Aorta (tissue), 5 donors: ENCODE data around the gene KDM8. TPM values are rescaled to one million over a fixed set of nuclear protein-coding genes. Genes with fewer than 3 reads are reported as not detected.
A peak's percentile ranks its signal among the peaks of the same experiment; 100 is the strongest.

Experiments used
- ATAC-seq: fragments of 200-7000 bp; cut with Tn5 transposase; one replicate; pipeline ENCODE4 v1.9.1; 2022; ENCODE audit warnings: moderate library complexity; ENCODE audit not compliant: low FRiP score
- DNase-seq, 2 donors: peaks; one replicate each; pipeline ENCODE4 v3.0.0-alpha.2; 2020
- H3K27ac ChIP-seq, 2 donors: one replicate each; pipeline ENCODE4 v1.5.1; 2013; ENCODE audit warnings: low read length in 2 of 2, mild to moderate bottlenecking in 2 of 2, moderate library complexity in 2 of 2, control low read depth in 1 of 2, inconsistent platforms in 1 of 2, low read depth in 1 of 2
- H3K27me3 ChIP-seq, 2 donors: one replicate each; pipeline ENCODE4 v1.6.1; 2013; ENCODE audit warnings: control low read depth in 1 of 2, low read length in 1 of 2, mild to moderate bottlenecking in 1 of 2, moderate library complexity in 1 of 2; ENCODE audit not compliant: insufficient read depth in 2 of 2, control insufficient read depth in 1 of 2
- H3K36me3 ChIP-seq, 2 donors: one replicate each; pipeline ENCODE4 v1.6.1; 2013; ENCODE audit warnings: control low read depth in 1 of 2, low read length in 1 of 2, mild to moderate bottlenecking in 1 of 2; ENCODE audit not compliant: insufficient read depth in 2 of 2, control insufficient read depth in 1 of 2
- H3K4me1 ChIP-seq, 2 donors: one replicate each; pipeline ENCODE4 v1.6.1; 2013; ENCODE audit warnings: low read length in 2 of 2, control low read depth in 1 of 2, mild to moderate bottlenecking in 1 of 2, moderate library complexity in 1 of 2; ENCODE audit not compliant: insufficient read depth in 2 of 2, control insufficient read depth in 1 of 2
- H3K4me3 ChIP-seq, 2 donors: one replicate each; pipeline ENCODE4 v1.5.1; 2013; ENCODE audit warnings: low read length in 2 of 2, control low read depth in 1 of 2, mild to moderate bottlenecking in 1 of 2
- H3K9me3 ChIP-seq: one replicate; pipeline ENCODE4 v1.6.1; 2013; ENCODE audit warnings: mild to moderate bottlenecking, low read length; ENCODE audit not compliant: control insufficient read depth
- WGBS, 2 donors: extraction: QIAGEN DNeasy Blood & Tissue Kit; methylation state at CpG; one replicate each; pipeline ENCODE4 v1.1.7; 2013; 5-methylcytosine and 5-hydroxymethylcytosine counted together
- intact Hi-C, 2 donors: fragments of 100-400 bp; cut with DNase I; formaldehyde crosslinking; loops; one replicate each; pipeline versions ENCODE4 v1.14.2 to v1.15.0; 2022
- polyA plus RNA-seq, 2 donors: library from polyadenylated mRNA; stranded (reverse); fragments of 200-250 nt; gene quantifications; one replicate each; pipeline ENCODE4 v1.2.3, GENCODE V29; 2013
- total RNA-seq, 2 donors: library from RNA; stranded (reverse); fragmentation: NEBNext Ultra II Directional; extraction: Animal tissue kit (Norgen Biotek cat#: 25700); gene quantifications; one replicate each; pipeline ENCODE4 v1.2.1, GENCODE V29; 2021
- donor health status: healthy with polysubstance abuse.
- donor health status: Bipolar disorder and iron deficiency.
- donor health status: DM: no; HTN: no; CAD: no.
- donor health status: DM: no; HTN: no; CAD: no.
- donor health status: DM: yes; HTN: yes; CAD: no.

The KDM8 gene
- total and polyA plus RNA-seq, 4 donors = 4.3 to 7.4 (median 6.3) TPM

DNA sequence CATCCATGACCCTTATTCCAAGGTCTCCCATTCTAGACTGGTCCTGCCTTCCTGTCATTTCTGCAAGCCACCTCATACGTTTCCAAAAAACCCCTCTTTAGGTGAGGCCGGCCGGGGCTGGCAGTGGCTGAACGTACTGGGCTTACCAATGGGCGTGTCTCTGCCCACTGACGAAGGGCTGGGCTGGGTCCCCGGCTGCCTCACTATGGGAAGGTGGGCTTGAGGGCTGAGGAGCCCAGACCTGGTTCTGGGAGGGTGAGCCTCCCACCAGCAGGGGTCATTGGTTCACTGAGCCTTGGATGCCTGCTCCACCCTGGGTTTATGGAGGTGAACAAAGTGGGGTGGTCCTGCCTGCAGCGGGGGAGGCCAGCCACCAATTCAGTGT is 19.9 kb downstream of the KDM8 start:
- intact Hi-C loops = no loop called here
- Histone ChIP-seq H3K36me3 (no peaks in the 10 kb centered on the region), H3K27me3 (no peaks in the 10 kb centered on the region), H3K4me3 (no peak overlapping the region), H3K27ac (no peak overlapping the region), H3K4me1 (no peaks in the 10 kb centered on the region), H3K9me3 (no peaks in the 10 kb centered on the region)
- 66 to 76% methylated on average over 8 of the region's 8 CpGs for WGBS, 2 donors
- no peak for ATAC-seq
- DNase-seq = peak; percentile 37 to 72

- intact Hi-C loops = no loop called here
- WGBS, 2 donors = 84 to 87% methylated on average over 6 of the region's 6 CpGs
- Histone ChIP-seq H3K36me3 (no peaks in the 10 kb centered on the region), H3K9me3 (no peaks in the 10 kb centered on the region), H3K4me1 (no peaks in the 10 kb centered on the region), H3K4me3 (no peak overlapping the region), H3K27me3 (no peaks in the 10 kb centered on the region), H3K27ac (no peak overlapping the region)
- ATAC-seq (no peak), DNase-seq (peak in 1 of 2 donors; percentile 57)
Observed at GRCh38 chr16:27223701-27224100, 20.4 kb downstream of the KDM8 start.

GRCh38 chr16:27224271-27224737 is 21.0 kb downstream of the KDM8 start:
- 93% methylated on average over 12 to 14 of the region's 14 CpGs for WGBS, 2 donors

GRCh38 chr16:27224741-27225300 is 21.5 kb downstream of the KDM8 start:
- Histone ChIP-seq H3K27me3 (no peaks in the 10 kb centered on the region), H3K36me3 (no peaks in the 10 kb centered on the region), H3K9me3 (no peaks in the 10 kb centered on the region), H3K4me1 (no peaks in the 10 kb centered on the region), H3K4me3 (no peak overlapping the region), H3K27ac (no peak overlapping the region)
- ATAC-seq (no peak), DNase-seq (peak; percentile 36 to 62)
- WGBS, 2 donors = 80 to 89% methylated on average over 19 of the region's 19 CpGs
- intact Hi-C loops = no loop called here

More at GRCh38 chr16:27224271-27224737, 21.0 kb downstream of the KDM8 start:
- H3K9me3 ChIP-seq = no peaks in the 10 kb centered on the region
- ATAC-seq (no peak), DNase-seq (peak; percentile 28 to 58)
- H3K4me1 ChIP-seq = no peaks in the 10 kb centered on the region
- H3K4me3 ChIP-seq = no peak overlapping the region
- intact Hi-C loops = no loop called here
- H3K27ac ChIP-seq = no peak overlapping the region
- H3K27me3 ChIP-seq = no peaks in the 10 kb centered on the region
- H3K36me3 ChIP-seq = no peaks in the 10 kb centered on the region

GRCh38 chr16:27225536-27226360 is 22.4 kb downstream of the KDM8 start:
- Histone ChIP-seq H3K27ac (no peak overlapping the region), H3K27me3 (no peaks in the 10 kb centered on the region), H3K4me1 (no peaks in the 10 kb centered on the region), H3K9me3 (no peaks in the 10 kb centered on the region), H3K36me3 (no peaks in the 10 kb centered on the region), H3K4me3 (no peak overlapping the region)
- ATAC-seq = no peak
- peak; percentile 43 to 68 for DNase-seq
- intact Hi-C loops = no loop called here
- WGBS, 2 donors = 76 to 80% methylated on average over 27 of the region's 27 CpGs

DNA sequence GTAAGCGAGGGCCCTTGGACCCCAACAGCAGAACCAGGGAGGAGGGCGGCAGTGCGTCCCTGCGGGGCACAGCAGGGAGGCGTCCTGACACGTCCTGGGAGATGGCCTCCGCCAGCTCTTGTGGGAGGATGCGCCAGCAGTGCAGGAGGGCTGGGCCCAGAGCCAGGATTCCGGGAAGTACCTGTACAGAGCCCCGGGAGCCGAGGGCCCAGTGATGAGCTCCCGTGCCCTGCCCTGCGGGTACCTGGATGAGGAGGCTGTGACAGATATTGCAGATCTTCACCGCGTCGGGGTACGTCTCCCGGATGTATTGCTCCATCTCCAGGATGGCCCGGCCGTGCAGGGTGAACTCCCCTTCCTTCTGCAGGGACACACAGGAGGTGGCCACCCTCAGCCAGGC is 23.1 kb downstream of the KDM8 start:
- H3K27me3 ChIP-seq = no peaks in the 10 kb centered on the region
- H3K4me1 ChIP-seq = no peaks in the 10 kb centered on the region
- intact Hi-C loops = no loop called here
- no peaks in the 10 kb centered on the region for H3K9me3 ChIP-seq
- WGBS, 2 donors = 86 to 89% methylated on average over 20 of the region's 20 CpGs
- ATAC-seq (no peak), DNase-seq (peak; percentile 48 to 73)
- no peak overlapping the region for H3K27ac ChIP-seq
- no peak overlapping the region for H3K4me3 ChIP-seq
- no peaks in the 10 kb centered on the region for H3K36me3 ChIP-seq

GRCh38 chr16:27226976-27227705 is 23.8 kb downstream of the KDM8 start:
- intact Hi-C loops = no loop called here
- H3K9me3 ChIP-seq = no peaks in the 10 kb centered on the region
- H3K27me3 ChIP-seq = no peaks in the 10 kb centered on the region
- no peaks in the 10 kb centered on the region for H3K36me3 ChIP-seq
- 88 to 89% methylated on average over 16 of the region's 16 CpGs for WGBS, 2 donors
- DNase-seq (peak; percentile 39 to 69), ATAC-seq (no peak)
- H3K4me3 ChIP-seq = no peak overlapping the region
- H3K27ac ChIP-seq = no peak overlapping the region
- no peaks in the 10 kb centered on the region for H3K4me1 ChIP-seq

GRCh38 chr16:27228045-27228444 is 24.7 kb downstream of the KDM8 start:
- WGBS, 2 donors = 89 to 94% methylated on average over 12 of the region's 12 CpGs
- DNase-seq = peak; percentile 36 to 73
- H3K9me3 ChIP-seq = no peaks in the 10 kb centered on the region
- intact Hi-C loops = no loop called here
- no peaks in the 10 kb centered on the region for H3K27me3 ChIP-seq
- no peak overlapping the region for H3K4me3 ChIP-seq
- H3K4me1 ChIP-seq = no peaks in the 10 kb centered on the region
- ATAC-seq = no peak
- no peak overlapping the region for H3K27ac ChIP-seq
- H3K36me3 ChIP-seq = no peaks in the 10 kb centered on the region
